Fibroblast of skin of left biceps (primary cell): ENCODE results near the gene CTBP1.

Experiments
- DNase-seq, 2 experiments: peaks; one replicate each; pipeline ENCODE4 v3.0.0-alpha.2; 2013; ENCODE audit warnings: low read depth in 2 of 2

Gene CTBP1

DNA sequence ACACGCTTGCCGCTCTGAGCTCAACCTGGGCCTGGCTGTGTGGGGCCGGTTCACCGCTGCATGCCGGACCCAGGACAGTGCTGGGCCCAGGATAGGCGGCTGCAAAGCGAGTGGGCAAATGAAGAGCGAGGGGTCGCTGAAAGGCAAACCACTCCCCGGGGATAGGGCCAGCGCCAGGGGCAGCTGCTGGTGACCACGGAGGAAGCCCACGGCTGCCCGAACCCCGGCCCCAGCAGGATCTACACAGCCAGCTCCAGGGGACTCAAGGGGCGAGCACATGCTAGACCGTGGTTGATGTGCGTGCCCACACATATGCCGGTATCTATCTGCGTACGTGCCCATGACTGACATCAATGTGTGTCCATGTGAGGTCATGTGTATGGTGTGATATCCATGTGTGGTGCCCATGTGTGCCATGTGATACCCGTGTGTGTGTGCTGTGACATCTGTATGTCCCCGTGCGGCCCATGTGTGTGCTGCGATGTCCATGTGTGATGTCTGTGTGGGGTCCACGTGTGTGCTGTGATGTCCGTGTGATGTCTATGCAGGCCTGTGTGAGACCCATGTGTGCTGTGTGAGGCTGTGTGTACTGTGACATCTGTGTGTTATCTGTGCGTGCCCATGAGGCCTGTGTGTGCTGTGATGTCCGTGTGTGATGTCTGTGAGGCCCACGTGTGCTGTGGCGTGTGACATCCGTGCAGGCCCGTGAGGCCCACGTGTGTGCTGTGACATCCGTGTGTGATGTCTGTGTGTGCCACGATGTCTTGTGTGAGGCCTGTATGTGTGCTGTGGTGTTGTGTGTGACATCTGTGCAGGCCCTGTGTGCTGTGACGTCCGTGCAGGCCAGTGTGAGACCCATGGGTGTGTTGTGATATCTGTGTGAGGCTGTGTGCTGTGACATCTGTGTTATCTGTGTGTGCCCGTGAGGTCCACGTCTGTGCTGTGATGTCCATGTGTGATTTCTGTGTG, 24.8 kb downstream of the CTBP1 start:
- no peak for DNase-seq

DNA sequence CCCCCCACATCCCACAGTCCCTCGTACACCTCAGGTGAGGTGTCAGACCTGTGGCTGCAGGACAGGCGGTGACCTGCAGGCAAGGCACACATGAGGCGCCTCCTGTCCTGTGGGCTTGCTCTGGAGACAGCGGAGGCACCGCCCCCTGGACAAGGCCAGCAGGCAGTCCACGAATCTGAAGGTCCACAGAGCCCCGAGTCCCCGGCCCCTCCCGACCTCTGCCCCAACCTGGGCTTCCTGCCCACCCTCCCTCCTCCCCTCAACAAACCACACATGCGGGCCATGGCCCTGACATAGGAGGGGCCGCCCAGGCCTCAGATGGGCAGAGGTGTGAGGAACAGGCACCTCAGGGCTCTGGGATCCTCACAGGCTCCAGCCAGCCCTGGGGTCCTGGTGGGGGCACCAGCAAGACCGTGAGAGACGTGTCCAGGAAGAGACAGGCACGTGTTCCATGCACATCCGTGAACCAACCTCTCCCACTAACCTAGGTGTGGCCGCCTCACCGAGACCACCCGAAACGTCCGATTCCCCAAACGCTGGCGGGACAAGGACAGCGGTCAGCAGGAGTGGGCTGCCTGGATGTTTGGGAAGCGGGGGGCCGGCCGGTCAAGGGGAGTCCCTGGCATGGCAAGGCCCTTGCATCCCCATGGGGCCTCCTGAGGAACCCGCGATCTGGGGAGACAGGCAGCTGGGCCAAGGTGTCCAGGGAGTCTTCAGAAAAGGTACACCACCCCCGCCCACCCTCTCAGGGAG, 25.8 kb downstream of the CTBP1 start:
- DNase-seq, result no peak

DNA sequence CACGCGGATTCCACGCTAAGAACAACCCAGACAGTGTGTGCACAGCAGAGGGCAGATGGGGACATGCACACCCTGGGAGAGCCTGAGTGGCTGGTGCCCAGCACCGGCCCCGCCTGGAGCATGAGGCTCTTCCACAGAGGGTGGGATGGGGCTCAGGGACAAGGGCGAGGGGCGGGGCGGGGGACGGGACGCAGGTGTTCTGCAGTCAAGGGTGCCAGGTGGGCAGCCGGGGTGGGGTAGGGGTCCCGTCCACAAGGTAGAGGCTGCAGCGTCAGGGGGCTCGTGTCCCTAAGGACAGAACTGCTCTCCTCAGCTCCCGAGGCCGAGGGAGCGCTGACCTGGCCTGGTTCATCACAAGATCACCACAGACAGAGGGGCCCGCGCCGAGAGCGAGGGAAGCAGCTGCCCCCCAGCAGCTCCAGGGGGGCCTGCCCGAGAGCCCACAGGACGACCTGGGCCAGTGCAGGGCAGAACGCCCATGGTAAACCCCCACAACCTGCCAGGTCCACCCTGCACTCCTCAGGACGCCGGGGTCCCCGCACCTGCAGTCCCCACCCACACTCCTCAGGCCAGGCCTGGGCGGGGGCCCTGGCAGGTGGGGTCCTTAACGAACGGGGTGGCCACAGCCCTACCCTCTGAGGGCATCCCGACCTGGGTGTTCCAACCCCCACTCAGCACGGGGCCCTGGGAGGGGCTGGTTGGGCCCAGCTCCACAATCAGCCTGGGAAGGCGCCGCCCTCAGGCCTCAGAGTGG, 26.7 kb downstream of the CTBP1 start:
- DNase-seq, result no peak

DNA sequence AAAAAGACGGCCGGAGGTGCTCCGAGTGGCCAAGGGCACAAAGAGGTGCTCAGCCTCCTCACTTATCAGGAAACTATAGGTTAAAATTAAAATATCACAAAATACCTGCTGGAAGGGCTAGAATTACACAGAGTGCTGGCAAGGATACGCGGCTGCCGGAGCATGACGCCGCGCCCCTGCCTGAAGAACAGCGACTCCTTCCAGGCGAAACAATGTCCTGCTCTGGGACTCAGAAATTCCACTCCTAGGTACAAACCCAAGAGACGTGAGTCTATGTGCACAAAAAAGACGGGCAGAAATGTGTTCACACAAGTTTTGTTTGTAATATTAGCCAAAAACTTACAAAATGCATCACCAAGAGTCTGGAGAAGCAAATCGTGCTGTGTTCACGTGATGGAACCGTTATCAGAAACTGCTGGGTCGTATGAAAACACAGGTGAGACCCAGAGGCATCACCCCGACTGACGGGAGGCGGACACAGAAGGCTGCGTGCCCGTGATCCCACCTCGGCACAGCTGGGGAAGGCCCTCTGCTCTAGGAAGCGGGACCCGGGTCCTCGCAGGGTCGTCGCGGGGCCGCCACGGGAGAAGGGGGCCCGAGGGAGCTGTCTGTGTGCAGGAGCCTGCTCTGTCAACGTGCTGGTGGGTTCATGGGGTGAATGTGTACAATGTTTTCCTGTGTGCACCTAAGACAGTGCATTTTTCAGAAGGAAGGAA, 27.6 kb downstream of the CTBP1 start:
- no peak for DNase-seq

DNA sequence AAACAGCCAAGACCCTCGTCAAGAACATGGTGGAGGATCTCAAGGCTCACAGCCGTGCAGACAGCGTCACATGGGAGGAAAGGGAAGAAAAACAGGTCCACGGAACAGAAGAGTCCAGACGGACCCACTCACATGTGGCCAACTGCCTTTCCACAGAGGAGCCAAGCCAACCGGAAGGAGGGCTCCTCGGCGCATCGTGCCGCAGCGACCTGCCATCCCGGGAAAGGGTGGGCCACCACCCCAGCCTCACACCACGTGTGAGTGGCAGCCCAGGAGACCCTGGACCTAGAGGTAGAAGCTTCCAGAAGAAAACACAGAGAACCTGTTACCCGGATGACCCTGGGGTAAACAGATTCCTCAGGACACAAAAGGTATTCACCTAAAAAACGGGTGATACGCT, 28.4 kb downstream of the CTBP1 start:
- DNase-seq, result no peak

DNA sequence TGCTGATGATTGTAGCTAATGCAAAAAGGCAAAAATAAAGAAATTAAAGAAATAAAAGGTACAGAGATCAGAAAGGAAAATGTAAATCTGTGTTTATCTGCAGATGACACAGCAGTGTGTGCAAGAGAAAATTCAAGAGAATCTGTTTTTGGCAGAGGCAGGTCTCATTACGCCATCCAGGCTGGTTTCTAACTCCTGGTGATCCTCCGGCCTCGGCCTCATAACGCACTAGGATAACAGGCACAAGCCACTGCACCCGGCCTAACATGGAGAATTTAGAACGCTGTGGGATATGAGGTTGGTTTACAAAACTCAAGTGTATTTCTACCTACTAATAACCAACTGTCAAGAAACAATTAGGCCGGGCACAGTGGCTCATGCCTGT, 29.4 kb downstream of the CTBP1 start:
- no peak for DNase-seq

DNA sequence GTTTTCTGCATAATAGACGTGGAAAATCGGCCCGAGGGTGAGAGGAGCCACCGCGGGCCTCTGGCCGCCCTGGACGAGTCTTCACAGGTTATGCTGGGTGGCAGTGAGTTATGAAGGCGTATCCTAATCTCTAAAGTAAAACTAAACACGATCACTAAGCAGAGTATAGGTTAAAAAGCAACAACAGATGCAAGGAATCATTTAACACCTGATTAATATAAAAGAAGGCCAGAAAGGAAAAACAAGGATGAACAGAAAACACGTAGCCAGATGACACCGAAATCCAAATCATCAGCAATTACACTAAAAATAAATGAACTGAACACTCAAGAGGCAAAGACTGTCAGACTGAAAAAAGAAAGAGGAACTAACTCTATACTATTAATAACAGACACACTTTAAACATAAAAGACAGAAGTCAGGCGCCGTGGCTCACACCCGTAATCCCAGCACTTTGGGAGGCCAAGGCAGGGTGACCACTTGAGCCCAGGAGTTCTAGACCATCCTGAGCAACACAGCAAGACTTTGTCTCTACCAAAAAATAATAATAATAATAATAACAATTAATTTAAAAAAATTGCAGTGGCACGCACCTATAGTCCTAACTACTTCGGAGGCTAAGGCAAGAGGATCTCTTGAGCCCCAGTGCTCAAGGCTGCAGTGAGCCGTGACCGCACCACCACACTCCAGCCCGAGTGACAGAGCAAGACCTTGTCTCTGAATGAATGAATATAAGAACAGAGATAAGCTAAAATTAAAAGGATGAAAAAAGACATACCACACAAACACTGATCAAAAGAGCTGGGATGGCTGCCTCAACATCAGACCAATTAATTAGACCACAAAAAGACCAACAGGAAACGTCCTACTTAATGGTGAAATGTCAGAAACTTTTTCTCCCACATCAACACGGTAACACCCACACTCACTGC, 30.0 kb downstream of the CTBP1 start:
- no peak for DNase-seq

DNA sequence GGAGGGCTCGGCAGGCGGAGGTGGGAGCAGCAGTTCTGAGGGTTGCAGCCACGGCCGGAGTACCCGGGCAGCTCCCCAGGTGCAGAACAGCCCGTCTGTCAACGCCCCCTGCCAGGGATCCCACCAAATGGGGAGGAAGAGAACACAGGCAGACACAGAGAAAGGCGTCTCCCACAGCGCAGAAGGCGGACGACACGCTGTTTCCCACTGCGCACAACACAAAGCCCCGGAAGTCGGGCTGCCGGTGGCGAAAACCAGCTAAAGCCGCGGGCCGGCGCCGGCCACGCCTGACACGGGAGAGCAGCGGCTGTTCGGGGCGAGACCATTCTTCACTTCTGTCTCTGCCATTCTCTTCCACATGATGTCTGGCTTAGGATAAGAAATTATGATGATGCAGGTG, 31.6 kb downstream of the CTBP1 start:
- no peak for DNase-seq

DNA sequence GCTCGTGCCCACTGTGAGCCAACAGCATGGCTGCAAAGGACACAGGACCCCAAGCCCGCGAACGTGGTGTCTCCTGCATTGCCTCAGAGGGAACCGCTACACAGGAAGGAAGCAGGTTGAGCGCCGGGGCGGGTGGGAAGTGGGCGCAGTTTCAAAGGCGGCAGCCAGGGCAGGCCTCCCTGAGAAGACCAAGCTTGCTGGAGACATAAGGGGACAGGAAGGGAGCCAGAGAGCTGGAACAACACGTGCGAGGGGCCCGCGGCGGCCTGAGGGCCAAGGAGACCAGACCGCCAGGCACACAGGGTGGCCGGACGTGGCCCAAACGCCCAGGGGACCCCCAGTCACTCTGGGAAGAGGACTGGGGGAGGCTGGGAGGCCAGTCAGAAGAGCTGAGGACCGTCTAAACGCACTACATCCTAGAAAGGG, 32.0 kb downstream of the CTBP1 start:
- no peak for DNase-seq

DNA sequence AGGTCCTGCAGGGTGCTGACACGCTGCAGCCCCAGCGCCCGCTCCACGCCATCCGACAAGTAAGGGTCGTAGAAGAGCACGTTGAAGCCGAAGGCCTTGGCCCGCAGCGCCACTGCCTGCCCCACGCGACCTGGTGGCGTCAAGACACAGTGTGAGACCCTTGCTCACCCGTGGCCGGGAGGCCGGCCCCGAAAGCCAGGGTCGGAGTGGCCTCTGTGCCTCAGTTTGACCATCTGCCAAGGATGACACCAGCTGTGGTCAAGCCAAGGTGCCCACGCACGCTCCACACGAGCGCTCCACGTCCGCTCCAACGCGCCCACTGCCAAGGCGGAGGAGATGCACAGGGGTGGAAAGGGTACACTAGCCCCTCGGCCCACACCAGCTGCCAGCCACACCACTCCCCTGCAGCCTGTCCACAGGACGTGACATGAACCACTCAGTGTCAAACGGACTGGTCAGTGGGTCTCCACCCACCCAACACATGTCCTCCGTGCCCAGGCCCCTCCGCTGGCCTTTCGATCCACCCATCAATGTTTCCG, 32.8 kb downstream of the CTBP1 start:
- DNase-seq, result no peak

DNA sequence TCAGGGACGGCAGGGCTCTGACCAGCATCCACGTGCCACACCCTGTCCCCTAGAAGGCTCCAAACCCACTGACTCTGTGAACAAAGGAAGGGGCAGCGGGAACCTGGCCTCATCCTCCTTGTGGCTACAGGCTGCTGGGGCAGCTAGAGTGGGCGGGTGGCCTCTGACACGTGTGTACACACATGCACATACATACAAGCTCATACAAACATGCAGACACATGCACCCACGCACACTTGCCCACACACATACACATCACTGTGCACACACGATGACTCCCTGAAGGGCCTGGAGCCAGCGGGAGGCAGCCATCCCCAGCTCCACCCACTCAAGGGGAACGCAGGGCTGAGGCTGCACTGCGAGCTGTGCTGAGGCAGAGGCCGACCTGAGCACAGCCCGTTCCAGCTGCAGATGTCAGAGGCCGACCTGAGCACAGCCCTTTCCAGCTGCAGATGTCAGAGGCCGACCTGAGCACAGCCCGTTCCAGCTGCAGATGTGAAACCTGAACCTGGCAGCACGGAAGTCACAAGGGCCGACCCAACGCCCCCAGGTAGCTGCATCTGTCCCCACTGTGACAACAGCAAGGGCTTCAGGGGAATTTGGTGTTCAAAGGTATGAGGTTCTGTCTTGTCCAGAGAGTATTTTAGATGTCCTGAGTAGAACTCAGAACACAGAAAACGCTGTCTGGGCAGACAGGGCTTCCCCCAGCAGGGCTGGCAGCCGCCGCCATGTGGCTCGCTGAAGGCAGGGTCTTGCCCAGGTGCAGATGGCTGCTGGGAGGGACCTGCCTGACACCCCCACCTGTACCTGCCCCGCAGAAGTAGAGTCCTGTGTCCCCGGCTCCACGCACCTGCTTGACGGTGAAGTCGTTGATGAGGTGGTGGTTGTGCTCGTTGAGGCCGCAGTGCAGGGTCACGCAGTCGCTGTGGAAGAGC, 33.5 kb downstream of the CTBP1 start:
- no peak for DNase-seq

DNA sequence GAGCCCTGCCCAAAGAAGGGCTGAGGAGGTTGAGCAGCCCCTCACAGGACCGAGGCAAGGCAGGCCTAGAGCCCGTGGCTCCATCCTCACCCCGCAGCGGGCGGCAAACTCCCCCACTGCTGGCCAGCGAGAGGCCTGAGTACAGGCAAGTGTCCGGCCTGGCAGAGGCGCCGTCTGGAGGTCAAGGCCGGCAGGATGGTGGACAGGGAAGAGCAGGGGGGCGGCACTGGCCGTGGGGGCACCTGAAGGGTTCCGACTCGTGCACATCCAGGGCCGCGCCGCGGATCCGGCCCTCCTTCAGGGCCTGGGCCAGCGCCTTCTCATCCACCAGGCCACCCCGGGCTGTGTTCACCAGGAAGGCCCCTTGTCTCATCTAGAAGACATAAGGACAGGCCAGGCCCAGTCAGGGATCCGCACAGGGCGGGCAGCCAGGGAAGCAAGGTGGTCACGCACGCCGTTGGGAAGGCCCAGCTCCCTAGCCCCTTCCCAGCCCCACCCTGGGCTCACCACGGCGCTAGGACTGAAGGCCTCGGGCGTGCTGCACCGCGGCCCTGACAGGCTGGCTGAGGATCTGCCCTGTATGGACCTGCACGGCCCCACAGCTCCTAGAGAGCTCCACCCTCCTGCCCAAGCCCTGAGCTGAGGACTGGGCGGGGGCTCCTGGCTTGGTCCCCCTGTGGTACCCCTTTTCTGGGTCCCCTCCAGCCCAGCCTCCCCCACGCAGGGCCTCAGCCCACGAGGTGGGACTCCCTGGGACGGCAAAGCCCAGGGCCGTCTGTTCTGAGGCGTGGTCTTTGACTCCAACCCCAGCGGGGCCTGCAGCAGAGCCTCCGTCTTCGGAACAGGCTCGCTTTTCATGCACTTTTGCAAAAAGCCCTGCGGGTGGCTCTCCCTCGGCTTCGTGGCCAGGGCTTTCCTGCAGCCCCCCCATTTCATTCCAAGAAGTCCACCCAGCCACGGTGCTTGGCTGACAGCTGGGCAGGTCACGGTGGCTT, 34.5 kb downstream of the CTBP1 start:
- no peak for DNase-seq

DNA sequence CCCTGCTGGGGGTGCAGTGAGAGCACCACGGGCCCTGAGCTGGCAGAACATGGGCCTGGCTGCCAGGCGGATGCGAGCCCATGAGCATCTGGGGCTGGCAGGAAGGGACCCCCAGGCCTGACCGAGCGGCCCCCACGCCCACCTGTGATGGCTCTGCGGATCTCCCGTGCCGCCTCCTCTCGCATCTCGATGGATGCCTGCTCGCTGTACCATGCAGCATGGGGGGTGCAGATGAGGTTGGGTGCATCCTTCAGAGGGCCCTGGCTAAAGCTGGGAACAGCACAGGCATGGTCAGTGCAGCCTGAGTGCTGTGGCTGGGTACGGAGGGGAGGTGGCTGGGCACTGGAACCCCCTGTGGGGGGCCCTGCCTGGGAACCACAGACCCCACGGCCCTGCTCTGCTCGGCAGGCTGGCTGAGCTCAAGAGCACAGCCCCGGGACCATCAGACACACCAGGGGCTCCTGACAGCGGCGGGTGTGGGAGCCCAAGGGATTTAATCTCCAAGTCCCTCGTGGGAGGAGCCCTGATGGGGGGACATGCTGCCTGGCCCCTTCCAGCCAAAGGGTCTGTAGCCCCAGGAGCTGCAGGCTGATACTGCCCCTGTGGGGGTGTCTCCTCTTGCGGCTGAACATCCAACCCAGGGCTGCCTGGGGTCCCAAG, 35.5 kb downstream of the CTBP1 start:
- no peak for DNase-seq

DNA sequence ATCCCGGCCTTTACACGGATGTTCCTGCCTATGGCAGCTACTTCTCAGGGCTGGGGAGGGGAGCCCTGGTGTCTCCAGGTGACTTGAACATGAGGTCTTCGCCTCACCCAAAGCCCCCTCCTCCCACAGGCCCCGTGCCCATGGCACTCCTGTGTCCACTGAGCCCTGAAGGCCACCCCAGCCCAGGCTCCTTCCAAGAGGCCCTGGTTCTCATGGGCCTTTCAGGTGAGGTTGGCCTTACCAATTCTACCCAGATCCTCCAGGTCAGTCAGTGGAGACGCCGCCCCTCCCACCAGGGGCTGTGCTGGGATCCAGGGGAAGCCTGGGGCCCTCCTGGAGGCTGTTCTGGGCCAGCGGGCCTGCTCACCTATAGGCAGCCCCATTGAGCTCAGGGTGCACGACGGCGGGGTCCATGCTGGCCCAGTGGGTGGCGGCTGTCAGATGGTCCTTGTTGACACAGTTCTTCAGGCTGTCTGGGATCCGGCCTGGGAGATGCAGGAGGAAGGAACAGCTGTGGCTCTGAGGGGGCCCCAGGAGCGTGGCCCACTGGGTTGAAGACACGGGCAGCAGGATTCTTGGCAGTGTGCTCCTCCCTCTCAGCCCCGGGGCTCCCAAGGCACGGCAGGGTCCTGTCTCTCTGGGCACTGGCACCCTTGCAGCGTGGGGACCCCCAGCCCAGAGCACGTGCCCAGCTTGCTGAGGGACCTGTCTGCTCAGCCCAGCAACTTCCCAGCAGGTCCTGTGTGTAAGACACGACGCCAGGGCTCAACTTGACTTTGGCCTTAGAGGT, 36.2 kb downstream of the CTBP1 start:
- no peak for DNase-seq

DNA sequence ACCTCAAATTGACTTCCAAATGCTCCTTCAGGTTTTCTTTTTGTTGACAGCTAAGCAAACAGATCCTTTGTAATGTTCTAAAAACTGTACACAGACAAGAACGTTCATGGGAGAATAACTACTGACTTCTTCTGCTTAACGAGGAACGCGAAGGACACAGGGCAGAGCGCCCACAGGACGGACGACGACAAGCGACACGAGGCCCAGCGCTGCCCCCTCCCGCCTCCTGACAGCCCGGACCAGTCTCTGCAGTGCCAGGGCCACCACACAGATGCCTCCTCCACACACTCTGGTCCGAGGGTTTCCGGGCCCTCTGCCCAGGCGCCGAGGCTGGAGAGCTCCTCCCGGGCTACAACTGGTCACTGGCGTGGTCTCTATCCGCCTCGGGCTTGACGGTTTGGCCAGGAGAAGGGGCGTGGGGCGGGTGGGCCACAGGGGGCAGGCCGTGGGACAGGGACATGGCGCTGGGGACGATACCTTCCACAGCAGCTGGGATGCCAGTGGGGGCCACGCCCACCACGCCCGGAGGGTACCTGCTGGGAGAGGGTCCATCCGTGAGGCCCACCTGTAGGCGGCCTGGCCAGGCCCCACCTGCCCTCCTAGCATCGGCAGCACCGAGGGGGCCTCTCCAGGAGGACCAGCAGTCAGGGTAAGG, 36.9 kb downstream of the CTBP1 start:
- no peak for DNase-seq

DNA sequence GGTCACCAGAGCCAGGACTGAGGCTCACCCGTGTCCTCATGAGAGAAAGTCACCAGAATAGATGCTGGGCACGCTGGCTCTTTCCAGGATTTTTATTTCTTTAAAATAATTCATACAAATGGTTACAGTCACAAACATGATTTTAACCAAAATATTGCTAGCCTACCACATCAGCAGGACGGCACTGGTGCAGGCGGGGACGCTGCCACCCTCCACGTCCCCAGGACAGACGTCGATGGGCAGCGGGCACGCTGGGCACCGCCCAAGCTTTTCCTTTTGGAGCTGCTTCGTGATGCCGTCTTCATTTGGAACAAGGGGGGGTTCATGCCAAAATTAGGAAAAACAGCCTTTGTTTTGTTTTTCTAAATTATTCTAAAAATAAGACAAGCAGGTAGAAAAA, 37.6 kb downstream of the CTBP1 start:
- no peak for DNase-seq
